ENCODE measurements around the gene ARAF. TPM values are rescaled to one million over a fixed set of nuclear protein-coding genes. Genes with fewer than 3 reads are reported as not detected.
"Not testable (repeated sequence)": the region's sequence is repeated elsewhere in the genome, so short reads cannot be mapped to it uniquely, and the experiment has no call there.

ARAF gene
- total RNA-seq, 1 donor, result 40.7 TPM

GRCh38 chrX:47584714-47585113, 23.7 kb downstream of the ARAF start:
- no peak for DNase-seq (ENCODE audit: low read depth in 2 of 3, low spot score in 2 of 3)

- DNase-seq (ENCODE audit: low read depth in 2 of 3, low spot score in 2 of 3), result no peak
These were observed 24.3 kb downstream of the ARAF start for GRCh38 chrX:47585273-47585672.

DNA sequence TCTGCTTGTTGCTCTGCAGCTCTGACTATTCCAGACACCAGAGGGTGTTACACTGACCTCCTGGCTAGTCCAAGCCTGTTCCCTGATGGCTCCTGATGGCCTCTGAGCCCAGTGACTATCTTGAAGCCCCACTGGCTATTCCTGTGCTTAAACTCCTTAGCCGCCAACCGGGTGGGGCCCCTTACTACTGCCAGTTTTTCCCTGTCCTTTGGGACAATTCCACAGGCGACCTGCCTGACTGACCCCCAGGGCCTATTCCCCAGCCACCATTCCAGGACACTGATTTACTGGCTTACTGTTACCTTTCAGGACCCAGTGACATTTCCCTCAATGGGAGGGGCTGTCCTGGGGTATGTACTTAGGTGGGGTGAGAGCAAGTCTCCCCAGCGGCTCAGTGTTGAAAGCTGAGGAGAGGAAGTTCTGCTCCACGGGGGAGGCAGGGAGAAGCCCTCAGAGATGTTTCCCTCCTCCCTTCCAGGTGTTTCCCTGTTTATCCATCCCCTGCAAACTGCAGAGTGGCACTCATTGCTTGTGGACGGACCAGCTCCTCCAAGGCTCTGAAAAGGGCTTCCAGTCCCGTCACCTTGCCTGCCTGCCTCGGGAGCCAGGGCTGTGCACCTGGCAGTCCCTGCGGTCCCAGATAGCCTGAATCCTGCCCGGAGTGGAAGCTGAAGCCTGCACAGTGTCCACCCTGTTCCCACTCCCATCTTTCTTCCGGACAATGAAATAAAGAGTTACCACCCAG, 25.2 kb downstream of the ARAF start:
- DNase-seq (ENCODE audit: low read depth in 2 of 3, low spot score in 2 of 3), result no peak

- DNase-seq (ENCODE audit: low read depth in 2 of 3, low spot score in 2 of 3), result no peak
These were observed 26.3 kb downstream of the ARAF start for GRCh38 chrX:47587091-47587891.

DNA sequence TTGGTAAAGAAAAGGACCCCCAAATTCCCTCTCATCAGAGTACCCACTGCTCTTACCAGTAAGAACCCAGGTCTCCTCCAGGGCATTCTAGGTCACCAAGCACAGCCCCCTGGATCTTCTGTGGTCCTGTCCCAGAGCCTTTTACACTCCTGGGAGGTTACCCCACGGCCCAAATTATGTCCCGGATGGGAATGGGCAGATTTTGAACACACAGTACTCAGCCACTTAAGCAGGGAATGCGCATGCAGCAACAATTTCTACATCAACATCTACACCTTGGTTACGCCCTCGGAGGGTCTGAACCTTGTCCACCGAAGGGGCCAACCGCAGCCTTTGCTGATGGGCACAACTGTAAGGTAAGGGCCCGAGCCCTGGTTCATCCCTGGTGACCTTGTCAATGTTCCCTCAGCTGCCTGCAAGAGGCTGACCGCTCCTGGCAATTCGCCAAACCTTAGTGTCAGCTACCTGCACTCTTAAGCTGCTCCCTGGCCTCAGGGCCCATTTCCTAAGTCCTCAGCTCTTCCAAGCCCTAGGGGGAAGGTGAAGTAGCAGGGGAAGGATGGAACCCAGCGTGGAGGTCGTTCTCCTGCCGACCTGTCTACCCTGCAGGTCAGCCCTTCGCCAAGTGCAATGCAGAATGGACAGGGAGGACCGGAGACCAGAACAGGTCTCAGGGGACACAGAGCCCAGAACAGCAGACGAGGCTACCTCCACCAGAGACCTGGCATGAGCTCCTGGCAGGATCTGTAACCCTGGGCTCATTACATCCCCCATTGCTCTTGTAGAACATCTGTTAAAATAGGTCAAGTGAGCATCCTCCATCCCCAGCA, 27.1 kb downstream of the ARAF start:
- DNase-seq (ENCODE audit: low read depth in 2 of 3, low spot score in 2 of 3), result no peak

- no peak for DNase-seq (ENCODE audit: low read depth in 2 of 3, low spot score in 2 of 3)
These were observed 30.0 kb downstream of the ARAF start for GRCh38 chrX:47590984-47591383.

DNA sequence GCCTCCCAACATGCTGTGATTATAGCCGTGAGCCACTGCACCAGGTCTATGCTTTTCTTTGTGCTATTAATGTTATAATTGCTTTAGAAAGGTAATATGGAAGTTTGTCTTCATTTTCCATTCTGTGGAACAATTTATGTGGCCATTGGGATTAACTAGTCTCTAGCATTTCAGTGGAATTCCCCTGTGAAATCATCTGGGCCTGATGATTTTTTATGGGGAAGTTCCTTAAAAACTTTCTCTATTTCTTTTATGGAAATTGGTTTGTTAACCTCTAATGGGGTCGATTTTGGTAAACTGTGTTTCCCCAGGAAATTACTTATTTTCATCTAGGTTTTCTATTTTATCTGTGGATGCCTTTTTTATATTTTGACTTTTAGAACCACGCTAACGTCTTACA, 32.5 kb downstream of the ARAF start:
- no peak for DNase-seq (ENCODE audit: low read depth in 2 of 3, low spot score in 2 of 3)

GRCh38 chrX:47595716-47596251, 34.8 kb downstream of the ARAF start:
- no peak for DNase-seq (ENCODE audit: low read depth in 2 of 3, low spot score in 2 of 3)

DNA sequence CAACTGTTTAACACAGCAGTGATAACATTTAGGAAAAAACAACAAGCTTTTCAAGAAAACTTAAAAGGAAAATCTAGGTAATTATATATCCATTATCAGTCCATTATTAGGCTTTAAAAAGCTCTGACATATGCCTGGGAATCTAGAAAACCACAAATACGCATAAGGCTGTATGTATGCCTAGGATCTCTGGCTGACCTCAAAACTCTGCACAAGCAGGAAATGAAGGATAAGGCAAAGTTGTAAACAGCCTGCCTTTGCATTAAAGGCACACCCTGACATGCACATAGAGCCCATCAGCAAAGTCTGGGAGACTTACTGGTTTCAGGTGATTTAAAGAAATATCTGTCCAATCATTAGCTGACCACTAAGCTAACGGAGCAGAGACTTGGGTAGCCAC, 35.3 kb downstream of the ARAF start:
- no peak for DNase-seq (ENCODE audit: low read depth in 2 of 3, low spot score in 2 of 3)

GRCh38 chrX:47597222-47597621, 36.2 kb downstream of the ARAF start:
- no peak for DNase-seq (ENCODE audit: low read depth in 2 of 3, low spot score in 2 of 3)

DNA sequence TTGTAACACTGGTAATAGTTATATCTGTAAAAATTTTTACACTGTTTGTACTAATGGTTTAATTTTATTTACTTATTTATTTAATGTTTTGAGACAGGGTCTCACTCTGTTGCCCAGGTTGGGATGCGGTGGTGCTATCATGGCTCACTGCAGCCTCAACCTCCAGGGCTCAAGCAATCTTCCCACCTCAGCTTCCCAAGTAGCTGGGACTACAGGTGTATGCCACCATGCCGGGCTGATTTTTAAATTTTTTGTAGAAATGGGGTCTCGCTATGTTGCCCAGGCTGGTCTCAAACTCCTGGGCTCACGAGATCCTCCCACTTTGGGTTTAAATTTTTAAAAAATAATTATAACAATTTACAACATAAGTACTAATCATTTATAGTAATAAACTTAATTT, 42.1 kb downstream of the ARAF start:
- DNase-seq (ENCODE audit: low read depth in 2 of 3, low spot score in 2 of 3), result not testable (repeated sequence)

- no peak for DNase-seq (ENCODE audit: low read depth in 2 of 3, low spot score in 2 of 3)
These were observed 44.0 kb downstream of the ARAF start for GRCh38 chrX:47605024-47605423.

- DNase-seq (ENCODE audit: low read depth in 2 of 3, low spot score in 2 of 3), result no peak
These were observed 46.1 kb downstream of the ARAF start for GRCh38 chrX:47607091-47607490.

DNA sequence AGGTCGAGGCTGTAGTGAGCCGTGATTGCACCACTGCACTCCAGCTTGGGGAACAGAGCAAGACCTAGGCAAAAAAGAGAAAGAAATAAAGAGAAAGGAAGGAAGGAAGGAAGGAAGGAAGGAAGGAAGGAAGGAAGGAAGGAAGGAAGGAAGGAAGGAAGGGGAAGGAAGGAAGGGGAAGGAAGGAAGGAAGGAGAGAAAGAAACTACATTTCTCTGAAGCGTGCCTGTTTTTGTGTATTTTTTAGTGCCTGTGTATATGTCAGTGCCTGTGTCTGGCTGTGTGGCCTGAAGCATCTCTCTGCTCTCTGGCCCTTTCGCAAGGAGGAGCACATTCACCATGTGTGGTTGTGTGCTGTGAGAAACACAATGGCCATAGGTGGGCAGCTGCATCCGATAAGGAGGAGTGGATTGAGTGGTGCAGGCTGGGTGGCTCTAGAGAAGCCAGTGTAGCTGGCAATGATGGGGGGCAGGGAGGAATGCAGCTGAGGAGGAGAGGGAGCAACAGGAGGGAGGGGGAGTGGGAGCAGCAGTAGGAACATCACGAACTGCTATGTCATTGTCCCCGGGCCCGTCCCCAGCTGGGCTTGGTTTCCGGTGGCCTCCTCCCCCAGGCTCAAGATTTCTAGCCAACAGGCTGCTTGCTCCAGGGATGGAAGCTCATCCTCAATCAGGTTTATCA, 47.3 kb downstream of the ARAF start:
- DNase-seq (ENCODE audit: low read depth in 2 of 3, low spot score in 2 of 3), result peak in 1 of 3 donors; percentile 33

DNA sequence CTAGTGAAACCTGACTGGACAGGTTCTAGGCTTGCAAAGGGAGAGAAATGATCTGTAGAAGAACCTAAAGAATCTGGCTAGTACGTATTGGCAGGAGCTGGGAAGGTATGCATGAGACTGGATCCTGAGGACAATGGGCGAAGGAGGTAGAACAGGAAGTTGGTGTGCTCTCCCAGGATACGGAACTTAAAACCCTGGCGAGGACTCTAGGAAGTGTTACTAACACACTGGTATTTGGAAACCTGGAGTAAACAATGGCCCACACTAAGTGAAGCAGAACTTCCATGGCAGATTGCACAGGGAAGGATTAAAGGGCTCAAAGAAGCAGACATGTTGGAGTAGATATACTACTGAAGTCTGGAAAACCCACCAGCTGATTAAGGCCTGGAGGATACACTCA, 49.5 kb downstream of the ARAF start:
- no peak for DNase-seq (ENCODE audit: low read depth in 2 of 3, low spot score in 2 of 3)

GRCh38 chrX:47611489-47611888, 50.5 kb downstream of the ARAF start:
- no peak for DNase-seq (ENCODE audit: low read depth in 2 of 3, low spot score in 2 of 3)

GRCh38 chrX:47611926-47612325, 50.9 kb downstream of the ARAF start:
- no peak for DNase-seq (ENCODE audit: low read depth in 2 of 3, low spot score in 2 of 3)

DNA sequence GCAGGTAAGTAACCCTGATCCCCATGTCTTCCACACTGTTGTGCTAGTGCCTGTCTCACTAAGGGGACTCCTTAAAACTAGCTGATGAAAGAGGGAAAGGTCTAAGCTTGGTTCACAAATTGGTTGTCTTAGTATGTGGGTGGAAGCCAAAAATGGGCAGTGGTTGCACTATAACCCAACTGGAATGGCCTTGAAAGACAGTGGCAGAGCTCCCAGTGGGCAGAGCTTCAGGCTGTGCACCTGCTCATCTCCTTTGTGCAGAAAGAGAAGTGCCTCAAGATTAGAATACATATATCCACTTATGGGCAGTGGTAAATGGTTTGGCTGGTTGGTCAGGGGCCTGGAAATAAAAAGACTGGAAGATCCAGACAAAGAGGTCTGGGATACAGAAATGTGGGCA, 51.4 kb downstream of the ARAF start:
- DNase-seq (ENCODE audit: low read depth in 2 of 3, low spot score in 2 of 3), result no peak

DNA sequence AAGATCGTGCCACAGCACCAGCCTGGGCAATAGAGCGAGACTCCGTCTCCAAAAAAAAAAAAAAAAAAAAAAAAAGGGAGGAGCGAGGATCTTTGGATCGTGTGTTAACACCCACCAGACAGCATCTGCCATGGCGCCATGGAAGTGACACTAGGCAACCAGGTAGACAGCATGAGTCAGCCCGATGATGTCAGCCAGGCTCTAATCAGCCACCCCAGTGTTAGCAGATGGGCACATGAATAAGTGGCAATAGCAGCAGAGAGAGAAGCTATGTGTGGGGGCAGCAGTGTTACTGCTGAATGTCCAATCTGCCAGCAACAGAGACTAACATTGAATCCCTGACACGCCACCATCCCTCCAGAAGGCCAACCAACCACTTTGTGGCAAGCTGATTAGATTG, 52.1 kb downstream of the ARAF start:
- DNase-seq (ENCODE audit: low read depth in 2 of 3, low spot score in 2 of 3), result no peak

DNA sequence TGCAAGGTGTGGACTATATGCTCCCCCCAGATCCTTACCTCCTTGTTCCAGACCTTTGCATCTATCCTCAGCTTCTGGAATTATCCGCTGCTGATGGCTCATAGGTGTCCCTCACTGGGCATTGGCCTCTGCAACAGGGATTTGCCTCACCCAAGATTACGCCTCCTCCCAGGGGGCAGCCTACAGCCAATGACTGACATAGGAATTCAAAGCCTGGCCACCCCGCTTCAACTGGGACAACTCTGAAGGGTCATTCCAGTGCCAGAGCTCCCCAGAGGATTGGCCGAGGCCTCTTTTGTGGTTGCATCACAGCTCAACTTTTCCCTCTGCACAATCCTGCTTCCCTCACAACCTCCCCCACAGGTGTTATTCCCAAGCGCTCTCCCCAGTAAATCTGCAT, 53.6 kb downstream of the ARAF start:
- DNase-seq (ENCODE audit: low read depth in 2 of 3, low spot score in 2 of 3), result no peak
